Thoracic aorta (tissue), 2 donors: ENCODE measurements around the gene C5AR1. TPM values are rescaled to one million over a fixed set of nuclear protein-coding genes. Genes with fewer than 3 reads are reported as not detected.

Experiments used
- ATAC-seq: fragments of 150-250 bp; one replicate; pipeline ENCODE4 v1.8.0; 2017; ENCODE audit warnings: low read depth; ENCODE audit not compliant: insufficient number of reproducible peaks, low FRiP score
- DNase-seq: peaks from one replicate; pipeline ENCODE4 v3.0.0-alpha.2; 2020; ENCODE audit warnings: low spot score
- H3K27ac ChIP-seq, 2 donors: fragments of 200-600 bp; sonication (generic); 1 replicate in 1 of 2; 2 replicates in 1 of 2; pipeline ENCODE4 v1.5.1; 2016; ENCODE audit warnings: mild to moderate bottlenecking in 2 of 2, moderate library complexity in 2 of 2
- H3K27me3 ChIP-seq: fragments of 200-600 bp; sonication (generic); replicated peaks from 2 replicates; pipeline ENCODE4 v1.6.0; 2016; ENCODE audit warnings: mild to moderate bottlenecking; ENCODE audit not compliant: insufficient read depth
- H3K36me3 ChIP-seq: fragments of 200-600 bp; sonication (generic); one replicate; pipeline ENCODE4 v1.5.1; 2016
- H3K4me1 ChIP-seq, 2 donors: fragments of 200-600 bp; sonication (generic); 1 replicate in 1 of 2; 2 replicates in 1 of 2; pipeline versions ENCODE4 v1.5.1 to v1.6.0; 2016; ENCODE audit warnings: low read depth in 2 of 2, mild to moderate bottlenecking in 1 of 2; ENCODE audit not compliant: control insufficient read depth in 1 of 2
- H3K4me3 ChIP-seq: fragments of 200-600 bp; sonication (generic); 2 replicates; pipeline ENCODE4 v1.5.1; 2016; ENCODE audit warnings: mild to moderate bottlenecking
- H3K9me3 ChIP-seq: fragments of 200-600 bp; sonication (generic); 2 replicates; pipeline ENCODE4 v1.5.1; 2016
- CTCF ChIP-seq: fragments of 200-600 bp; sonication (generic); IDR thresholded peaks from one replicate; pipeline ENCODE4 v1.5.1; 2019; ENCODE audit warnings: antibody characterized with exemption
- total RNA-seq, 2 donors: library from RNA; depleted of rRNA; stranded (reverse); fragments of >200 nt; gene quantifications; one replicate each; pipeline versions ENCODE4 v1.1.0 to v1.2.3, GENCODE V29; 2016

The C5AR1 gene
- total RNA-seq, 2 donors from 2014 or later = 37.6 to 51.9 TPM

GRCh38 chr19:47323409-47323808 lies 13.7 kb downstream of the C5AR1 start:
- Histone ChIP-seq H3K27ac (peak overlapping the region in 1 of 2 donors; percentile 55), H3K9me3 (no peaks in the 10 kb centered on the region), H3K36me3 (no peaks in the 10 kb centered on the region), H3K27me3 (no peaks in the 10 kb centered on the region), H3K4me1 (no peaks in the 10 kb centered on the region), H3K4me3 (peak overlapping the region; percentile 44)
- ATAC-seq (no peak), DNase-seq (no peak)
- no peak for TF ChIP-seq CTCF

DNA sequence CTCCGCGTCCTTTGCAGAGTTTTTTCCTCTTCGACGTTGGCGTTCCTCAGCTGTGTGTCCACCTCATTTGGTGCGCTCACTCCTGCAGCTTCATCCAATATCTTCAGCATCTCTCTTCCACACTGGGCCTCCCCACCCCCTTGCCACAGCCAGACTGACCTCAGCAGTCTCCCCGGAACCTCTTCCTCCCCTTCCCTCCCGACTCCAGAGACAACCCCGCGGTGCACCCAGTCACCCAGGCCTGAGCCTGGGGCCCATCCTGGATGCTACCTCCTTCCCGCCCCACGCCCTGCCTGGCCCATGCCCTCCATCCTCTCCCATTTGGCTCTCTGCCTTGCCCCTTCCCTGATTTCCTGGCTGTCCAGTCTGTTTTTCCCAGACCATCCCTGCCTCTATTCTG lies 14.2 kb downstream of the C5AR1 start:
- Histone ChIP-seq H3K27ac (peak overlapping the region in 1 of 2 donors; percentile 55), H3K4me3 (peak overlapping the region; percentile 44), H3K9me3 (no peaks in the 10 kb centered on the region), H3K27me3 (no peaks in the 10 kb centered on the region), H3K36me3 (no peaks in the 10 kb centered on the region), H3K4me1 (no peaks in the 10 kb centered on the region)
- ATAC-seq (no peak), DNase-seq (no peak)
- TF ChIP-seq CTCF = no peak

GRCh38 chr19:47324502-47324901 lies 14.8 kb downstream of the C5AR1 start:
- no peak for TF ChIP-seq CTCF
- peak overlapping the region; percentile 44 for H3K4me3 ChIP-seq
- H3K27ac ChIP-seq = peak overlapping the region in 1 of 2 donors; percentile 55
- H3K9me3 ChIP-seq = no peaks in the 10 kb centered on the region
- ATAC-seq (no peak), DNase-seq (no peak)
- no peaks in the 10 kb centered on the region for H3K36me3 ChIP-seq
- H3K27me3 ChIP-seq = no peaks in the 10 kb centered on the region
- H3K4me1 ChIP-seq = no peaks in the 10 kb centered on the region

GRCh38 chr19:47330466-47330869 lies 20.8 kb downstream of the C5AR1 start:
- H3K36me3 ChIP-seq = no peaks in the 10 kb centered on the region
- no peak for TF ChIP-seq CTCF
- ATAC-seq (no peak), DNase-seq (no peak)
- peak overlapping the region; percentile 29 for H3K4me3 ChIP-seq
- no peaks in the 10 kb centered on the region for H3K27me3 ChIP-seq
- H3K4me1 ChIP-seq = peaks cover 0 to 11% of the 10 kb centered on the region in 2 donors
- no peaks in the 10 kb centered on the region for H3K9me3 ChIP-seq
- peak overlapping the region in 1 of 2 donors; percentile 70 for H3K27ac ChIP-seq

GRCh38 chr19:47331490-47331889 lies 21.8 kb downstream of the C5AR1 start:
- no peaks in the 10 kb centered on the region for H3K27me3 ChIP-seq
- peaks cover 0 to 11% of the 10 kb centered on the region in 2 donors for H3K4me1 ChIP-seq
- no peak overlapping the region for H3K4me3 ChIP-seq
- peak overlapping the region in 1 of 2 donors; percentile 44 for H3K27ac ChIP-seq
- no peak for TF ChIP-seq CTCF
- no peak for ATAC-seq
- no peak for DNase-seq
- H3K36me3 ChIP-seq = no peaks in the 10 kb centered on the region
- no peaks in the 10 kb centered on the region for H3K9me3 ChIP-seq
